H1 (cell line): ENCODE results near the gene HTR6.

Experiments
- CBX5 ChIP-seq: fragments of 300-800, 300-1000 bp; sonication (generic); IDR thresholded peaks from 2 replicates; pipeline ENCODE4 v1.7.1; 2016; ENCODE audit warnings: antibody characterized with exemption, low read length, low read depth
- EP300 ChIP-seq, 2 experiments: IDR thresholded peaks; 1 replicate in 1 of 2; 2 replicates in 1 of 2; pipeline ENCODE4 v1.6.1; 2011 to 2012; ENCODE audit warnings: low read depth in 2 of 2, low read length in 2 of 2, mild to moderate bottlenecking in 2 of 2, borderline replicate concordance in 1 of 2, inconsistent platforms in 1 of 2, moderate library complexity in 1 of 2
- GABPA ChIP-seq: IDR thresholded peaks from 2 replicates; pipeline ENCODE4 v1.6.1; 2011; ENCODE audit warnings: mild to moderate bottlenecking, low read length, moderate library complexity, borderline replicate concordance; ENCODE audit not compliant: insufficient read depth
- HDAC6 ChIP-seq: IDR thresholded peaks from one replicate; pipeline ENCODE4 v1.7.1; 2012; ENCODE audit warnings: low read depth, mild to moderate bottlenecking, inconsistent platforms, low read length, moderate library complexity
- POLR2AphosphoS5 ChIP-seq: IDR thresholded peaks from 2 replicates; pipeline ENCODE4 v1.6.1; 2011; ENCODE audit warnings: low read depth, low read length
- TAF1 ChIP-seq: IDR thresholded peaks from 2 replicates; pipeline ENCODE4 v1.6.1; 2011; ENCODE audit warnings: mild to moderate bottlenecking, low read depth, low read length
- TCF12 ChIP-seq: IDR thresholded peaks from 2 replicates; pipeline ENCODE4 v1.6.1; 2011; ENCODE audit warnings: low read depth, mild to moderate bottlenecking, low read length
- YY1 ChIP-seq: IDR thresholded peaks from 2 replicates; pipeline ENCODE4 v1.6.1; 2011; ENCODE audit warnings: low read depth, mild to moderate bottlenecking, low read length
- TF ChIP-seq, protein P1 (sequence below), 3 experiments: IDR thresholded peaks; 1 replicate in 2 of 3; 2 replicates in 1 of 3; pipeline versions ENCODE4 v1.5.1 to v1.6.1; 2011; ENCODE audit warnings: low read length in 3 of 3, mild to moderate bottlenecking in 3 of 3, inconsistent platforms in 2 of 3, low read depth in 1 of 3, moderate library complexity in 1 of 3; ENCODE audit not compliant: insufficient read depth in 1 of 3; ENCODE audit errors: control extremely low read depth in 1 of 3

DNA sequence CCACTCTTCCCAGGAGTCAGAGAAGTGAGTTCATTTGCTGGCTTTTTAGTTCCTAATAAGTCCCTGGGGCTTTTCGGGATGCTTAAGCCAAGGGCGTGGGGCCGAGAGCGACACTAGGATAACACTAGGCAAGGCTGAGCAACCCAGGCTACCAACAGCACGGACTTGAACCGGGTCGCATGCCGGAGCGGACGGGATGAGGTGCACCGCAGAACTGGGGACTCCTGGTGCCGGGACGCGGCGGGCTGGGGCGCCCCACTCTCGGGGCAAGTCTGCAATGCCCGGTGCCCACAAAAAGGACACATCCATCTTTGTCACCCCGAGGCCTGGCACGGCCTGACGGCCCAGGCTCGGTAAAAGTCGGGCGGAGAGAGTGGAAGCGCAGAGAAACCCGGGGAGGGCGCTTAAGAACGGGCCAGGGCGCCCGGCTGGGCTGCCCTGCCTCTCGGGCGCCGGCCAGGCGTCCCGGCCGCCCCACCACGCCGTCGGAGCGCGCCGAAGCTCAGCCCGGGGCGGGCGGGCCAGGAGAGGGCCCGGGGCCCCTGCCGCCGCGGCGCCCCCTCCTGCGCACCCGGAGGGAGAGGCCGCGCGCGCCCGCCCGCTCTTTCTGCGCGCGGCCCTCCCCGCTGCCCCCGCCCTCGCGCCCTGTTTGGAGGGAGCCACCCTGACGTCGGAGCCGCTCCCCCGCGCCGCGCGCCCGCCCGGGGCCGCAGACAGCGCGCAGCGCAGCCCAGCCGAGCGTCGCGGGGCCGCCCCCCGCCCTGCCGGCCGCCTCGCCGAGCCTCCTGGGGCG lies 20.9 kb upstream of the HTR6 start, which contains the start of gene NBL1:
- TF ChIP-seq, protein P1, sequence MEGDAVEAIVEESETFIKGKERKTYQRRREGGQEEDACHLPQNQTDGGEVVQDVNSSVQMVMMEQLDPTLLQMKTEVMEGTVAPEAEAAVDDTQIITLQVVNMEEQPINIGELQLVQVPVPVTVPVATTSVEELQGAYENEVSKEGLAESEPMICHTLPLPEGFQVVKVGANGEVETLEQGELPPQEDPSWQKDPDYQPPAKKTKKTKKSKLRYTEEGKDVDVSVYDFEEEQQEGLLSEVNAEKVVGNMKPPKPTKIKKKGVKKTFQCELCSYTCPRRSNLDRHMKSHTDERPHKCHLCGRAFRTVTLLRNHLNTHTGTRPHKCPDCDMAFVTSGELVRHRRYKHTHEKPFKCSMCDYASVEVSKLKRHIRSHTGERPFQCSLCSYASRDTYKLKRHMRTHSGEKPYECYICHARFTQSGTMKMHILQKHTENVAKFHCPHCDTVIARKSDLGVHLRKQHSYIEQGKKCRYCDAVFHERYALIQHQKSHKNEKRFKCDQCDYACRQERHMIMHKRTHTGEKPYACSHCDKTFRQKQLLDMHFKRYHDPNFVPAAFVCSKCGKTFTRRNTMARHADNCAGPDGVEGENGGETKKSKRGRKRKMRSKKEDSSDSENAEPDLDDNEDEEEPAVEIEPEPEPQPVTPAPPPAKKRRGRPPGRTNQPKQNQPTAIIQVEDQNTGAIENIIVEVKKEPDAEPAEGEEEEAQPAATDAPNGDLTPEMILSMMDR (IDR thresholded peaks at IDR 0.05; ENCODE audit: control extremely low read depth in 1 of 3, insufficient read depth in 1 of 3, low read depth in 1 of 3, low read length in 3 of 3), result no peak
- TF ChIP-seq YY1 (no peak), EP300 (IDR thresholded peaks at IDR 0.05; ENCODE audit: borderline replicate concordance in 1 of 2, low read depth in 2 of 2, low read length in 2 of 2) (no peak), HDAC6 (no peak), GABPA (0 out of 2 replicates have a peak, but pooled peaks have one; percentile 15), TAF1 (no peak), CBX5 (no peak), TCF12 (no peak), POLR2AphosphoS5 (no peak)
